Measurements from ENCODE around the gene GPC6. TPM values are rescaled to one million over a fixed set of nuclear protein-coding genes. Genes with fewer than 3 reads are reported as not detected.

The GPC6 gene
- total RNA-seq, 1 donor from 2014 or later: 42.9 TPM

- H3K4me2 ChIP-seq: no peak overlapping the region
- no peaks in the 10 kb centered on the region for H3K9me3 Mint-ChIP-seq
- H3K79me2 ChIP-seq (ENCODE audit: low read depth): no peaks in the 10 kb centered on the region
- no peak overlapping the region for H2AFZ ChIP-seq (replicated peaks)
- TF ChIP-seq CTCF (IDR thresholded peaks at IDR 0.05) (no peak), EZH2 (IDR thresholded peaks at IDR 0.05) (no peak), EZH2phosphoT487 (IDR thresholded peaks at IDR 0.05) (no peak)
- no peaks in the 10 kb centered on the region for H3K9me3 ChIP-seq (ENCODE audit: low read depth)
- no peak overlapping the region for H3K9ac ChIP-seq
- no peak for DNase-seq (ENCODE audit: low spot score)
- peaks cover 26% of the 10 kb centered on the region for H3K4me1 ChIP-seq
- H3F3A ChIP-seq (ENCODE audit: low read depth): peaks cover 9% of the 10 kb centered on the region
- no peaks in the 10 kb centered on the region for H4K20me1 ChIP-seq (ENCODE audit: low read depth)
- H3K27me3 Mint-ChIP-seq (ENCODE audit: insufficient read depth, low read depth): no peaks in the 10 kb centered on the region
- H3K27me3 ChIP-seq: no peaks in the 10 kb centered on the region
- no peaks in the 10 kb centered on the region for H3K36me3 Mint-ChIP-seq
- no peak overlapping the region for H3K4me3 Mint-ChIP-seq
- H3K4me1 Mint-ChIP-seq: peaks cover 17% of the 10 kb centered on the region
- H3K4me3 ChIP-seq: no peak overlapping the region
- no peak overlapping the region for H3K27ac Mint-ChIP-seq
- H3K27ac ChIP-seq: no peak overlapping the region
- H3K36me3 ChIP-seq: no peaks in the 10 kb centered on the region
These were observed 588.1 kb downstream of the GPC6 start for GRCh38 chr13:93814658-93815057.

- Mint-ChIP-seq H3K4me3 (no peak overlapping the region), H3K27ac (no peak overlapping the region), H3K36me3 (no peaks in the 10 kb centered on the region), H3K4me1 (peaks cover 4% of the 10 kb centered on the region), H3K9me3 (no peaks in the 10 kb centered on the region), H3K27me3 (ENCODE audit: insufficient read depth, low read depth) (no peaks in the 10 kb centered on the region)
- DNase-seq (ENCODE audit: low spot score): peak; percentile 32
- H3K4me2 ChIP-seq: no peak overlapping the region
- no peaks in the 10 kb centered on the region for H4K20me1 ChIP-seq (ENCODE audit: low read depth)
- H3K4me3 ChIP-seq: no peak overlapping the region
- H3K36me3 ChIP-seq: no peaks in the 10 kb centered on the region
- H3F3A ChIP-seq (ENCODE audit: low read depth): no peaks in the 10 kb centered on the region
- peak overlapping the region; percentile 0 for H3K27ac ChIP-seq
- no peaks in the 10 kb centered on the region for H3K79me2 ChIP-seq (ENCODE audit: low read depth)
- H3K4me1 ChIP-seq: peaks cover 4% of the 10 kb centered on the region
- TF ChIP-seq CTCF (IDR thresholded peaks at IDR 0.05) (no peak), EZH2 (IDR thresholded peaks at IDR 0.05) (no peak), EZH2phosphoT487 (IDR thresholded peaks at IDR 0.05) (no peak)
- H3K27me3 ChIP-seq: no peaks in the 10 kb centered on the region
- H3K9ac ChIP-seq: no peak overlapping the region
- H2AFZ ChIP-seq (replicated peaks): no peak overlapping the region
- H3K9me3 ChIP-seq (ENCODE audit: low read depth): no peaks in the 10 kb centered on the region
These were observed 591.7 kb downstream of the GPC6 start for GRCh38 chr13:93818345-93818744.

DNA sequence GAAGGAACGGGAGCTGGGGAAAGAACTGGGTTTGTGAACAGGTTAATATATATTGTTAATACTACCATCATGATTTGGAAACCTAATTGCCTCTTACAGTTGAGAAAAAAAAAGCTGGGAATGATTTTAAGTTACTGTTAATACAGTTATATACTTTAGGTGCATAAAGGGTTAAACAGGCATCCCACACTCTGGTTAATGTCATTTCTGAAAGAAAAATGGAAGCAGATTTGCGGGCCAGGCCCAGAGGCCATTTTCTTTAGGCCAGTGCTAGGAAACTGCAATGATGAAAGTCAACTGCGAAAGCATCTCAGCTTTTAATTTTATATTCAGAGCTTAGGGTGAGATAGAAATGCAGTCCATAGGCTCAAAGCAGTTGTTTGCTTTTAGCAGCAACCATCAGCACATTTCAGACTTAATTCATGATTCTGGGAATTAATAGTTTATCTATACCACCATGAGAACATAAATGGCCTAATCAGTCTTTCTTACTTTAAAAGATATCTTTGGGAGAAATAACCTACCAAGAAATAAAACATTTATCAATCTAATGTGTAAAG lies 592.8 kb downstream of the GPC6 start:
- Mint-ChIP-seq H3K27ac (no peak overlapping the region), H3K4me3 (no peak overlapping the region), H3K36me3 (no peaks in the 10 kb centered on the region), H3K27me3 (ENCODE audit: insufficient read depth, low read depth) (no peaks in the 10 kb centered on the region), H3K9me3 (no peaks in the 10 kb centered on the region), H3K4me1 (peaks cover 8% of the 10 kb centered on the region)
- H3F3A ChIP-seq (ENCODE audit: low read depth): no peaks in the 10 kb centered on the region
- H4K20me1 ChIP-seq (ENCODE audit: low read depth): no peaks in the 10 kb centered on the region
- DNase-seq (ENCODE audit: low spot score): no peak
- H3K36me3 ChIP-seq: no peaks in the 10 kb centered on the region
- H3K4me3 ChIP-seq: no peak overlapping the region
- no peak overlapping the region for H2AFZ ChIP-seq (replicated peaks)
- no peak overlapping the region for H3K27ac ChIP-seq
- TF ChIP-seq CTCF (IDR thresholded peaks at IDR 0.05) (no peak), EZH2 (IDR thresholded peaks at IDR 0.05) (no peak), EZH2phosphoT487 (IDR thresholded peaks at IDR 0.05) (no peak)
- no peaks in the 10 kb centered on the region for H3K79me2 ChIP-seq (ENCODE audit: low read depth)
- no peaks in the 10 kb centered on the region for H3K9me3 ChIP-seq (ENCODE audit: low read depth)
- H3K9ac ChIP-seq: no peak overlapping the region
- no peaks in the 10 kb centered on the region for H3K27me3 ChIP-seq
- peaks cover 4% of the 10 kb centered on the region for H3K4me1 ChIP-seq
- no peak overlapping the region for H3K4me2 ChIP-seq

All from neural progenitor cell (in vitro differentiated cells).